HG02981 (cell line): ENCODE measurements around the gene VDAC1.
"Not testable (repeated sequence)": the region's sequence is repeated elsewhere in the genome, so short reads cannot be mapped to it uniquely, and the experiment has no call there.

Source experiments
- ATAC-seq: cut with Tn5 transposase; IDR thresholded peaks from one replicate; pipeline ENCODE4 v1.9.1; 2021; ENCODE audit warnings: mild to moderate bottlenecking, moderate library complexity; ENCODE audit not compliant: unreplicated experiment

Gene VDAC1

DNA sequence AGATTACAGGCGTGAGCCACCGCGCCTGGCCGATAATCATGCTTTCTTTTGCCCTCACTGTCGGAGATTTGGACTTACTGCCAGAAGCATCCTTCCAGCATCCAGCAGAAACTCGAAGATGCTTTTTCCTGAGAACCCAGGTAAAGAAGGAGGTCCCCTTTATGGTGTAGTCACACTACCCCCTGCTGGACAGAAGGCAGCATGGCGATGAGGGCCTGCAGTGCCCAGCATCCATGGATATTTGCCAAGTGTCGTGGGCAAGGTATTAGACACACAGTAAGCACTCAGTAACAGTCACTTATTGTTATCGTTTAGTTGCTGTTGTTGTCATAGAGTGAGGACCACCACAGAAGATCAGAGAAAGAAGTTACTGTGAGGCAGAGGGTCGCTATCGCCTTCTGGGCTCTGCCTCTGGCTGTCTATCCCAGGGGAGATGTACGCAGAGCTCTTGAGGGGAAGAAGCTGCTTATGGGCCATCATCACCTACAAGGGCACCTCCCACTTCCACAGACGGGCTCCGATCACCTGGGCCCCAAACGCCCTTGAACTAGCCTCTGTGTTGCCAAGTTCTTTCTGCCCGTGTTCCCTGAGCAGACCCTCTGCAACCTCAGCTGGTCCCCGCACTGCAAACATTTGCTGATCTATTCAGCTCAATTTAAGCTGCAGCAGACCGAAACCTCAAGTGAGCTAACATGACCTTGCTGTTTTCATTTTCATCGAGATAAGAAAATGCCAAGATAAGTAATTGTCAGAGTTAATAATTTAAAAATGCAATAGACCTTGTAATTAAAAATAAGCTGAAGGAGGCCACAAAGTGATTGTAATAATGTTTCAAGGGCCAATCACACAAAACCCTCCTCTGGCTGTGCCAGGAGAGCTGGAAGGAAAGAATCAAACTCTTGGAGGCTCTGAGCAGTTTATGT lies 60.3 kb downstream of the VDAC1 start:
- no peak for ATAC-seq

DNA sequence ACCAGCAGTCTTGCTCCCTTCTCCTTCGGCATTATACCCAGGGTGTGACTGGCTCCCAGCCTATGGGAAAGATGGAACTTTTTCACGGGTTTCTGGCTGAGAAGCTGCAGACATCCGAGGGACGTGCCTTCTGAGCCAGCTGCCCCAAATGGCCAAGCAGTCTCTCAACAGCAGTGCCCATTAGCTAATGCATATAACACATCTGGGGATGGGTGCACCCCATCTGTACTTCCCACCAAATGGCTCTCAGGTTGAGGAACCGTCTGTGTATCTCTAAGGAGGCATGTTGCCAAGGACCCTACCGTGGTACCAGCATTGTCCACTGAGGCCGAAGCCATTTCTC lies 61.3 kb downstream of the VDAC1 start:
- ATAC-seq: no peak

DNA sequence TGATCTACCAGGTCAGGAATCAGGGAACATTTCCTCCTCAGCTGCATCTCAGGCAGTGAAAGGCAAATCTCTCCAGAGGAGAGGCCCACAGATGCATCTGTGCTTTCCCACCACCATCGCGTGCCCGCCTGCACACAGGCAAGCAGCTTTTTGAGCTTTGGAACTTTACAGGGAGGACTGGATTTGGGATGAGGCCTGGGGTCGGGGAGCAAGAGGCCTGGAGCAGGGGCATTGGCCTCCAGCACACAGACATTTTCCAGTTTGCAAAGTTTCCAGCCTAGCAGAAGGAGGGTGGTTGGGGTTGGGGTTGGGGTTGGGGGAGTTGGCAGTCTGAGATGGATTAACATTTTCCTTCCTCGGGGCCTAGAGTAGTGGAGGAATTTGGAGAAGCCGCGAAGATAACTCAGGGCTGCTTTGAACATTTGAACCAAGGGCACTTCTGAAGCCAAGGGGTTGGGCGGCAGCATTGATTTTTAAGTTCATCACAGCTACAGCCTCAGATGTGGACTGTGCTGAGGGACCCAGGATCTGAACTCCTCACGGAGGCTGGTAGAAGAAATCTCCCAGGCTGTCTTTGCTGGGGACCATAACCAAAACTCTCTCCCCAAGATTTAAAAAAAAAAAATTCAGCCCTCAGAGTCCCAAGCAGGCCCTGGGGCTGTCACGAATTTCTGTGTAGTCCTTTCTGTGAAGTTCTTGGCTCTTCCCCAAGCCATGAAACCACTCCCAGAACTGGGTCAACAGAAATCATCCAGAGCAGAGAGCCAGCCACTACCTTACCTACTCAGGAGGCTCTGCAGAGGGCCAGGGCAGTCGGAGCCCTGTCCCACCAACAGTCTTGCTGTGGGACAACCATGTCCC lies 61.9 kb downstream of the VDAC1 start:
- ATAC-seq: no peak

DNA sequence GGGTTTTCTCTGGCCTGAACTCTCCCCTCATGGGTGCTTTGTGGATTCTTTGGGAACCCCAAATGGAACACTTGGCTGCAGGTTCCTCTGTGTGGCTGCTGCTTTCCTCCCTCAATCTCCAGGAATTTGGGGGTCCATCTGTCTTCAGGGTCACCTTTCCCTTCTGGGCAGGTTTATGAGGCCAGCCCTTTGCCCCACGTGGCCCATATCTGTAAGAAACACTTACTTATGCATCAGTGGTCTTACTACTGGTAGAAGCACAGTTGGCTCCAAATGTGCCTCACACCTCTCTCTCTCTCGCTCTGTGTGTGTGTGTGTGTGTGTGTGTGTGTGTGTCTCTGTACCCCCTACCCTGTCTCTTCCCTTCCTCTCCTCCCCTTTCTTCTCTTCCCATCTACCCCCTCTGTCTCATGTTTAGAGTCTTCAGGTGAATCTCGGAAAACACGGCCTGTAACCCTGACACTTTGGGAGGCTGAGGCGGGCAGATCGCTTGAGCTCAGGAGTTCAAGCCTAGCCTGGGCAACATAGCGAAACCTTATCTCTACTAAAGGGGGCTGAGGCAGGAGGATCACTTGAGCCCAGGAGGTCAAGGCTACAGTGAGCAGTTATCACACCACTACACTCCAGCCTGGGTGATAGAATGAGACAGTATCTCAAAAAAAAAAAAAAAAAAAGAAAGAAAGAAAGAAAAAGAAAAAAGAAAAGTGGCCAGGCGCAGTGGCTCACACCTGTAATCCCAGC lies 63.1 kb downstream of the VDAC1 start:
- no peak for ATAC-seq

DNA sequence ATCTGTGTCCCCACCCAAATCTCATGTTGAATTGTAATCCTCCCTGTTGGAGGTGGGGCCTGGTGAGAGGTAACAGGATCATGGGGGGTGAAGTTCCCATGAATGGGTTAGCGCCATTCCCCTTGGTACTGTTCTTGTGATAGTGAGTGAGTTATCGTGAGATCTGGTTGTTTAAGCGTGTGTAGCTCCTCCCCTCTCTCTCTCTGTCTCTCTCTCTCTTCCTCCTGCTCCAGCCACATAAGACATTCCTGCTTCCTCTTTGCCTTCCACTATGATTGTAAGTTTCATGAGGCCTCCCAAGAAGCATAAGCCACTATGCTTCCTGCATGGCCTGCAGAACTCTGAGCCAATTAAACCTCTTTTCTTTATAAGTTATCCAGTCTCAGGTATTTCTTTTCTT lies 65.1 kb downstream of the VDAC1 start:
- ATAC-seq: no peak

DNA sequence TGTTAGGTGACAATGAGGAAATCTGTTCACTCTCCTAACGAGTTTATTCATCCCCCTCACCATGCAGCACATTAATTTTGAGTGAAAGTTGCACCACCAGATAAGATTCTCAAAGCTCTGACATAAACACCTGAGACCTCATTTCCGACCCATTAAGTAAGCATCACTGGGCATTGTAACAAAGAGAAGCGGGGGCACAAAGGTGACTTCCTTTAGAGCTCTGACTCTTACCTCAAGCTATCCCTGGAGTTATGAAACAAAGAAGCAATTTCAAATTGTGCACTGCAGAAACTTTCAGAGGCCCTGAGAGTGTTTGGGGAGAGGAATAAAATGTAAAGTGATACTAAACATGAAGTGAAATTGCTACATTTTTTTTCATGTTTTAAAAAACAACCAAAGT lies 65.8 kb downstream of the VDAC1 start:
- ATAC-seq: no peak

DNA sequence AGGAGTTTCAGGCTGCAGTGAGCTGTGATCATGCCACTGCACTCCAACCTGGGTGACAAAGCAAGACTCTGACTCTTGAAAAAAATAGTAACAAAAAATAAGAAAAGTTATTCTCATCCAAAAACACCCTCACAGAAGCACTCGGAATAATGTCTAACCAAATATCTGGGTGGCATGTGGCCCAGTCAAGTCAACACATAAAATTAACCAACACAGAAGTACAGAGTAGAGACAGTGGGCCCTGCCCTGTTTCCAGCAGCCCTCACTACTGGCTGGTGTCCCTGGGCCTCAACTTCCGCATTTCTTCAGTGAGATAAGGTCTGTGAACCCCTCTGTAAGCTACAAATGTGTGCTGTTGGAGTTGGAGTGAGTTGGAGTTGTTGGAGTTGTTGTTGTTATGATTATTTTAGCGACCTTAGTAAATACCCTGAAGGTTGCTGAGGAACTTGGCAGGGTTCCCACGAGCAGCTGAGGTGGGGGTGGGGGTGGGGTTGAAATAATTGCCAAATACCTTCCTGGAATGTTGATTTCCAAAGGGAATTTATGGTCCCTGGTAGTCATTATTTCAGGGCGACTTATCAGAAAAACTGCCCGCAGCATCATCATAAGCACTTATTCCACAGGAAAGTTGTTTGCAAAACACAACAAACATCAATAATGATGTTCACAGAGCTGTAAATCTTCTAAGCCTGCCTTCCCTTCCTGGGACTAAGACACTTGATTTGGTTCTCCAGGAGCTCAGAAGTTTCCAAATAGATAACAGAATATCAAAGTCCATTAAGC lies 66.5 kb downstream of the VDAC1 start:
- no peak for ATAC-seq

DNA sequence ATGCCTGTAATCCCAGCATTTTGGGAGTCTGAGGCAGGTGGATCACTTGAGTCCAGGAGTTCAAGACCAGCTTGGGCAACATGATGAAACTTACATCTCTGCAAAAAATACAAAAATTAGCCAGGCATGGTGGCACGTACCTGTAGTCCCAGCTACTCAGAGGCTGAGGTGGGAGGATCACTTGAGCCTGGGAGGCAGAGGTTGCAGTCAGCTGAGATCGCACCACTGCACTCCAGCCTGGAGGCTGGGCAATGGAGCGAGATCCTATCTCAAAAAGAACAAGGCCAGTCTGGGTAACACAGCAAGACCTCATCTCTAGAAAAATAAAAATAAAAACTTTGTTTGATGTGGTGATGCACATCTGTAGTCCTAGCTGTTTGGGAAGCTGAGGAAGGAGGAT lies 67.1 kb downstream of the VDAC1 start:
- ATAC-seq: not testable (repeated sequence)

DNA sequence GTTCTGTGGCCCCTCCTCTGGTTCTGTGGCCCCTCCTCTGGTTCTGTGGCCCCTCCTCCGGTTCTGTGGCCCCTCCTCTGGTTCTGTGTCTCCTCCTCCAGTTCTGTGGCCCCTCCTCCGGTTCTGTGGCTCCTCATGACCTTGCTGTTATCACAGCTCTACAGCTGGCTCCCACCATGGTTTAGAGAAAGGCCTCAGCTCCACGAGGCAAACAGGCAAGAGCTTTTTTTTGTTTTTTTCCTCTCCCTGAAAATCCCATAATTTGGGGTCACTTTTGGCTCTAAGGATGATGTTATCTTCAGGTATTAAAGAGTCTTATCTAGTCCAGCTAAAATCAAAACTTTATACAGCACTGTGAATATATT lies 68.1 kb downstream of the VDAC1 start:
- no peak for ATAC-seq

DNA sequence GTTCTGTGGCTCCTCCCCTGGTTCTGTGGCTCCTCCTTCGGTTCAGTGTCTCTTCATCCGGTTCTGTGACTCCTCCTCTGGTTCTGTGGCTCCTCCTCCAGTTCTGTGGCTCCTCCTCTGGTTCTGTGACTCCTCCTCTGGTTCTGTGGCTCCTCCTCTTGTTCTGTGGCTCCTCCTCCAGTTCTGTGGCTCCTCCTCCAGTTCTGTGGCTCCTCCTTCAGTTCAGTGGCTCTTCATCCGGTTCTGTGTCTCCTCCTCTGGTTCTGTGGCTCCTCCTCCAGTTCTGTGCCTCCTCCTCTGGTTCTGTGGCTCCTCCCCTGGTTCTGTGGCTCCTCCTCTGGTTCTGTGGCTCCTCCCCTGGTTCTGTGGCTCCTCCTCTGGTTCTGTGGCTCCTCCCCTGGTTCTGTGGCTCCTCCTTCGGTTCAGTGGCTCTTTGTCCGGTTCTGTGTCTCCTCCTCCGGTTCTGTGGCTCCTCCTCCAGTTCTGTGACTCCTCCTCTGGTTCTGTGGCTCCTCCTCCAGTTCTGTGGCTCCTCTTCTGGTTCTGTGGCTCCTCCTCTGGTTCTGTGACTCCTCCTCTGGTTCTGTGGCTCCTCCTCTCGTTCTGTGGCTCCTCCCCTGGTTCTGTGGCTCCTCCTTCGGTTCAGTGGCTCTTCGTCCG lies 68.7 kb downstream of the VDAC1 start:
- not testable (repeated sequence) for ATAC-seq

DNA sequence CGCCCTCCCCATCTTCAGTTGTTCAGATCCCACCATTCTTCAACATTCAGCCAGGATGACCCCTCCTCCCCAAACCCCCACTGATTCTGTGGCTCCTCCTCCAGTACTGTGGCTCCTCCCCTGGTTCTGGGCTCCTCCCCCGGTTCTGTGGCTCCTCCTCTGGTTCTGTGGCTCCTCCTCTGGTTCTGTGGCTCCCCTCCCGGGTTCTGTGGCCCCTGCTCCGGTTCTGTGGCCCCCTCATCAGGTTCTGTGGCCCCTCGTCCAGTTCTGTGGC lies 69.2 kb downstream of the VDAC1 start:
- ATAC-seq: no peak

DNA sequence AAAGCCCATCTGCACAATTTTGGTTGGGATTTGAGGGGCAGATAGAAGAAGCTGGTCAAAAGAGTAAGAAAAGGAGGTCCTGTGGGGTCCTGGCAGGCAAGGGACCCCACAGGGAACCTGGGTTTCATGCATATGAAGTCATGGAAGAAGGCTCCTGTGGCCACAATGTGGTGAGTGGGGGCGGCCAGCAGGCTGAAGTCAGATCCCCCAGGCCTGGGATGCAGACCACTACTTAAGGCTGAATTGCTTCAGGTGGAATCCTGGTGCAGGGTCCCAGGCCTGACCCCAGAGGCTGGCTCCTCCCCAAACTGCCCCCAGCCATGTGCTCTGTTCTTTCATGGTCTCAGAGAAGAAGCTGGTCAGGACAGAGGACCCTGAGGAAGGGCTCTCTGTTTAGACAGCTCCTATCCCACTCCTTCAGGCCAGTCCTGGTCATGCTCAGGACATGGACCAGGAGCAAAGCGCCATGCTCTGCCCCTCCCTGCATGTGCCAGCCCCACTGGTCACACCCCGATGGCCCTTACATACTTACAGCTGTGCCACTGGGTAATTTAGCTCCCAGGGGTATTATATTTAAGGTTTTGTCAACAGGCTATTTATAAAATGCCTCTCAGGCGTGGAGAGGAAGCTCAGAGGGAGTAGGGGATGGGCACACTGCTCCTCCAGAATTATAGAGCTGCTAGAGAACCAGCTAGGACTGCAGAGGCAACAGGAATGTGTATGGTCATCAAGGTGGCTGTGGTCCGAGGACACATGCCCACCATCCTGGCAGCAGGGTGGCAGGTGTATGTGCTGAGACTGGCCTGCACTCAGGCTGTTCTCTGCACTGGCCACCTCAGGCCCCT lies 69.7 kb downstream of the VDAC1 start:
- ATAC-seq: peak; percentile 30

DNA sequence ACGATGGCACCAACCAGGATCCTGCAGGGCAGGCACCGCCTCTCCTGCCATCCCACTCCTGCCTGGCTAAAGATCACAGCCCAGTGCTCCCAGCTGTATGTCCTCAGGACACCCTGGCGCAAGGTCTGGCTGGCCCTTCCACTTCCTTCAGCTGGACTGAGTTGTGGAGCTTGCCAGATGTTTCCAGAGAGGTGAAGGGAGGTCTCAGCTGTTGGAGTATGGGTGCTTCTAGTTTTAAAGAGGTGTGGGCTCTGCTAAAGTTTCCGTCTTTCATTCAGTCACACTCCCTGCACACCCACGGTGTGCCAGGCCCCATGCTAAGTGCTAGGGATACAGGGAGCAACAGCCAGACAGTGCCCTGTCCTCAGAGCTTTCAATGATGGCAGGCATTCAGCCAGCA lies 70.5 kb downstream of the VDAC1 start:
- ATAC-seq: no peak

DNA sequence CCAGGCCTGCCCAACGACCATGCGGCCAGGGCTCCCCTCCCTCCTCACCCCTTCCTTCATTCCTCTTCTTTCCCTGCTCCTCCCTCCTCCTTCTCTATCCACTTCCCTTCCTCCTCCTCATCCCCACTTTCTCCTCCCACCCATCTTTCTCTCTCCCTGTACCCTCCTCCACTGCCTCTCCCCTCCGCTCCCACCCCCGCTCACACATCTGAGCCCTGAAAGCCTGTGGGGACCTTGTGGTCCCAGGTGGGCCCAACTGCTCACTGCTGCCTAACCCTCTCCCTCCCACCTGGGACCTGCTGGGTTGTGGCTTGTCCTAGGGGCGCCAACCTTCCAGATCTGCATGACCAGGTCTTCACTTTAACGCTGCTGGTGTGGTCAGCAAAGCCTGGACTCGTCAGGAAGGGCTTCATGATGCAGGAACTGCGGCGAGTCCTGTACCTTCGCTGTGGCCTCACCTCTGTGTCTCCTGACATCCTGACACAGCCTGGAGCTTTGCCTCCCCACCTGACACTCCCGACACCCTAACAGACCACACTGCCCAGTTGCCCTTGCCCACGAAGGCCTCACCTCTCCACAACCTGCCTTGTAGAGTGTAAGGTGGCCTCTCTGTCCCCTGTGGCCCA lies 71.0 kb downstream of the VDAC1 start:
- no peak for ATAC-seq

DNA sequence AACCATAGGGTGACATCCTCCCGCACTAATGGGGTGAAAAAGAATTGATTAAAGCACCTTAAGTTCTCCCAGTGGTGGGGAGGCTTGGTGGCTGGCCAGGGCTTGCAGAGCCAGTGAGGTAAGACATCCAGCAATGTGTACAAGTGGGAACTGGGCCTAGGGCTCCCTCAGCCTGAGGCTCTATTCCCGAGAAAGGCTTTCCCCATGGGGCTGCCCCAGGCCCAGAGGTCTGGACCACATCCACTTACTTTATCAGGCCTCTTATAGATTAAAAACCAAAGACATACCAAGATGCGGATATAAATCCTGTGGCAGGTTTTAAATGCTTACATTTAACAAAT lies 71.6 kb downstream of the VDAC1 start:
- no peak for ATAC-seq

DNA sequence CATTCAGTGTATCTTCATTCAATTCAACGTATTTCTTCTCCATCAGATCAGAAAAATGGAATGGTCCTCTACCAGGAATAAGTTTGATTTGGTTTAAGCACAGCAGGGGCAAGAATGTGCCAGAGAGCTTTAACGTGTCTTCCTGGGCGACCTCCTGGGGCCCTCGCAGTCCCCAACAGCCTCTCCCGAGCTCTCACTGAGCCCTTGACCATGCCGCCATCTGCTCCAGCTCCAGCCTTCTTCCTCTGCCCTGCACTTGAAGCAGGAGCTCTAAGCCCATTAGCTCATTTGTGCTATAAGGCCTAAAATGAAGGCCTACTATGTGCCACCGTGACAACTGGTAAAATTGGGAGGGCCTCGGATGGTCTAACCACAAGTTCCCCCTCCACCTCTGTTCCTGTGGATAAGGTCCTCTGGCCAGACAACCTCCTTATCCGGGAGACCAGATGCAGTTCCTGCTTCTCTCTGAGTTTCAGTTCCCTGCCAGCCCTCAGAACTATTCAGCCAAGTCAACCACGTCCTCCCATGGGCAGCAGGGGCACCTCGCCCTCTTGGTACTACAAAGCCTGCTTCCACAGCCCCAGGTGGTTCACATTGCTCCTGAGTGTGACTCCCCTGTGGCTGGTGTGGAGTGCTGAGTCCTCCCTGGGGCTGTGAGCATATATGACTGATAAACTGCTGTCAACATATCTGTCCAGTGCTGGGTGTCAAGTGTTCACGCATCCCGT lies 72.2 kb downstream of the VDAC1 start:
- no peak for ATAC-seq

DNA sequence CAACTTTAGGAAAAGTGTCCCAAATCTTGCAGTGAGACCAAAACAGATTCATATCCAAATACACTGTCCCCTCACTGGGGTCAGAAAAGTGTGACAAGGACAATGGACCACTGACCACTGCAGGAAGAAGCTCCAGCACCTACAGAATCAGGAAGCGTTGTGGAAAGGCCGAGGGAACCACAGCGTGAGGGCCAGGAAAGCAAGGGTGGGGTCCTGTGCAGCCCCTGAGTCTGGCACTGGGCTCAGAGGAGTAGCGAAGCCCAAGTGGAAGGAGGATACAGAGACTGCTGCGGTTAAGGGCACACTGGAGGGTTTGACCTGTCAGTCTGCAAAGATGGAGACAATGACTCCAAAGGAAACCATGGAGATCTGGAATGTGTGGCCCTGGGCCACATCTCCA lies 73.2 kb downstream of the VDAC1 start:
- ATAC-seq: no peak

DNA sequence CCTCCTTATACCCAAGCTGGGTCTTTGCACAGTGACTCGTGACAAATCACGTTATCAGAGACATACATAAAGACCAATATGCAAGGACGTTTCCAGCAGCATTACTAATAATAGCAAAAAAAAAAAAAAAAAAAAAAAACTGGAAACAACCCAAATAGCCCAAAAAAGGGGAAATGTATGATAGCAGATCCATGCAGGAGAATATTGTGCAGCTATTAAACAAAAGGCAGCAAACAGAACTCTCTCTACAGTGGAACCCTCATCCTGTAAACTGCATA lies 74.0 kb downstream of the VDAC1 start:
- ATAC-seq: no peak
